Stimulated activated CD4-positive, alpha-beta T cell treated with anti-CD3 and anti-CD28 coated beads, Interleukin-1b, Interleukin-23, amount 100 ng/mL, for 24 hours (primary cell): ENCODE data around the gene SMCP.

ENCODE experiments used
- DNase-seq, 4 experiments: peaks; one replicate each; pipeline ENCODE4 v3.0.0-alpha.2; 2020; ENCODE audit warnings: low read depth in 4 of 4, low spot score in 1 of 4

SMCP gene, protein sequence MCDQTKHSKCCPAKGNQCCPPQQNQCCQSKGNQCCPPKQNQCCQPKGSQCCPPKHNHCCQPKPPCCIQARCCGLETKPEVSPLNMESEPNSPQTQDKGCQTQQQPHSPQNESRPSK

DNA sequence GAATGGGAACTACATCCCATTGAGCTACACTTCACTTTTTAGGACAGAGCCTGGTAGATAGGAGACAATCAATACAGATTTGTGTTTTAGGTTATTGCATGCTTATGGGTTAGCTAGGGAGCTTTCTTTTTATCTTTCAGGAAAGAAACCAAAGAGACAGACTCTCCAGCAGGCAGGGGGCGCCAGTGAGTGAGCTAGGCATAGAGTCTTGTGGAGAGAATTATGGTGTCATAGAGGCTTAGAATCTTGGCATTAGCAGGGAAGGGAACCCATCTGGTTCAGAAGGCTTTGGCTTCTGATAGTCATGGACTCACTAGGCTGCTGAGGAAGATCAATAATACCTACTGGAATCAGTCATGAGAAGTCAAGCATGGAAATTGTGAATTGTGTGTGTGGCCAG is at the start of gene SMCP:
Gene SMCP, plus strand, starts transcription at position 281 of the 400 bp plus-strand sequence. CDS start 6,101 bp downstream, outside the sequence.
- peak in 2 of 4 experiments; percentile 6 to 7 for DNase-seq

DNA sequence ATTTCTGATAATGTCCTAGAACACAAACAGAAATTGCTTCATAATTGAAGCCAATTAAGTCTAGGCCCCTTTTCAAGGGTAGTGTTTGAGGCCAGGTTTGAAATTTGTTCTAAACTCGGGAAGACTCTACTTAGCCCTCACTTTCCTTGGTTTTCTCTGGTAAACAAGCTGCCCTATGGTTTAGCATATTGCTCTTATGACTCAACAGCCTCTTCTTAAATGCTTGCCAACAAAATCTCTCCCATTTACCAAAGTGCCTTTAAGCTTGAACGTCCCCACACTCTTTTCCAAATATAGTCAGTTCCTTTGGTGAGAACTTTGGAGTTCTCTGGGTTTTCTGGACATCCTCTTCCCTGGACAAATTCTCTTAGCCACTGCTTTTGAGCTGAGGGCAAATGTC is 41.3 kb upstream of the SMCP start:
- no peak for DNase-seq

DNA sequence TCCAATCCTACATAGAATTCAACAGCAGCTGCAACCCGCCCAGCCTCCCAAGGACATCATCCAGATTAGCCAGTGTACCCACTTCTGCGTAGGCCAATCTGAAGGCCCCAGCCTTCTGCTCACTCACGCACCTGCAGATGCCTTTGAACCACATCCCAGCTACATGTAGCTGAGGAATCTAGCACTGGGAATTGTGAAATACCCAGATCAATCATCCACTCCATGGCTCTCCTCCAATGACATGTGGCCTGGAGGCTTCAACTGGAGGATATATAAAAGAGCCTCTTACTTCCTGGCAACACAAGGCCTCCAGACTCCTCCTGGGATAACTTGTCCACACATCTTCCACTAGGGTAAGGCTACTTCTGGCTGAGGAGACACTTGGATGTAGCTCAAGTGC is 35.6 kb upstream of the SMCP start, which contains the start of gene LCE6A:
Gene LCE6A, plus strand, starts transcription at position 301 of the 400 bp plus-strand sequence. CDS start 665 bp downstream, outside the sequence.
- DNase-seq, result no peak

DNA sequence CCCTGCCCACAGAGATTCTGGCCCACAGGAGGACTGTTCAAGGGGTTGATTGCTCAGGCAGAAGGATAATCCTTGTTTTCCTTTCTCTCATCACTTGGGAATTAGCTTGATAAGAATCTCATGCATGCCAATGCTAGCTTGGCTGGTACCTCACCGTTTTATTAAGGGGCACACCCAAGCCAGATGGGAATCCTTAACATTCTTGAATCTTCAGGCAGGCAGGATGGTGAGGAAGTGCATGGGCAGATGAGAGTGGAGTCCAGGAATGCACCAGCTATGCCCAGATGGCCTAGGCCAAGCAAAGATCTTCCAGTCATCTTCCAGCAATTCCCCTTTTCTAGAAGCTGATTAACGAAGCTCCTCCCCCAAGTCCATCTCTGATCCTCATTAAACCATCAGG is 22.5 kb upstream of the SMCP start:
- no peak for DNase-seq

DNA sequence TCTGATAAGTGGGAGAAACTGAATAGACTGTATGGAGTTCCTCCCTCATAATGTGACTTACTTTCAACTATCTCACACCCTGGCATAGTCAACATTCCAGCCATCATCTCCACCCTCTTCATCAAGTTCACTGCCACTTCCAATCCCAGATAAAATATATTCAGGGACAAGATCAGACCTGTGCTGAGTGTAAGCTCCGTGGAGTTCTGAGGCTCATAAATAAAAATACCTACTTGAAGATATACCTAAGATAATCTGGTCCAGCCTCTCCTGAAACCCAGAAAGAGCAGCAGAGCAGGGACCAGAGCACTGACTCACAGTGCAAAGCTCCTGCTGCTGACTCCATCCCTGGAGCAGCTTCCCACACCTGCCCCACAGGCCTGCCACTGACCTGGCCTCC is 20.1 kb upstream of the SMCP start:
- DNase-seq, result no peak

DNA sequence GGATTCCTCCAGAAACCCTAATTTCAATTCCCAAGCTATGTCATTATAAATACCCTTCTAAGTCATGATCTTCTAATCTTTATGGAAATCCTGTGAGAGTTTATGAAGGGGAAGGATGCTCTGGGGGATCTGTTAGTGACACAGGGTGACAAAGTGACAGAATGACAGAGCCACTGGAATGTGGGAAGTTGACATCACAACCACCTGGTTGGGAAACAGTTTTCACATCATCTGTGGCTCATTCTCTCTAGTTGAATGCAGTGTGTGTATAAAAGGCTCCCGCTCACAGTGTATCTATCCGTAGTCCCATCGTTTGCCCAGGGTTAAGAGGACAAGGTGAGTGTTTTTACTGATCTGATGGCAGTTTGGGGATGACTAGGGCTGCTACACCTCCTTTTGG is 18.4 kb upstream of the SMCP start, which contains the start of gene LCE7A:
Gene LCE7A, plus strand, starts transcription at position 301 of the 400 bp plus-strand sequence. CDS start 702 bp downstream, outside the sequence.
- DNase-seq, result no peak

DNA sequence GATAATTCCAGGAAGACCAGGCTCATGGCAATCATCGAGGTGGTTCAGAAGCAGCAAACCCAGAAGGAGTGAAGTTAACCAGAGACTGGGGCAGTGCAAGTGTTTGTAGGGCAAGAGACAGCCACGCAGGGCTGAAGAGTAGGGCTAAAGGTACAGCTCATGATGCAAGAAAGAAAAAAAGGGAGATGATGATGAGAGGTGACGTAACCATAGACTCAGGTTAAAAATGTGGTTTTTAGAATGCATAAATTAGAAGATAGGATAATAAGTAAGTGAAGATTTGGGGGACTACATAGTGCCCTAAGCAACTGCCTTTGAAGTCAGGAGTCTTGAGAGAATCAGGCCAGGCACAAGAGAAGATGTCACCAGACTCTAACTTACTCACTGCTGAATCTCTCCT is 18.0 kb upstream of the SMCP start:
- no peak for DNase-seq

DNA sequence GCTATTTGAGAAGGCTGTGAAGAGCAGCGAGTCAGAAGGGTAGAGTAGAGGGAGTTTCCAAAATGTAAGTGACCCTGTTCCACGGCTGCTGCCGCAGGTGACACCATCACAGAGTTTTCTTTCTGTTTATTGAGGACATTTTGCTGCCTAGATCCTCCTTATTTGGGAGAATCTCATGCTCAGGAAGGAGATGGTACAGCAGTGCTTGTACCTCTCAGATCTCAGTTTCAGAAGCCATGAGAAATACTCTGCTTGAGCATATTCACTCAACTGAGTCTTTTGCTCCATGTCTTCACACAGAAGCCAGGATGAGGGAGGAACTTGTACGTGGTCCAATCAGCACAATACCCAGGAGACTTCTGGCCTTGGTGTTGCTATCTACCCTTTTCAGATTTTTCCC is 16.7 kb upstream of the SMCP start:
- no peak for DNase-seq

DNA sequence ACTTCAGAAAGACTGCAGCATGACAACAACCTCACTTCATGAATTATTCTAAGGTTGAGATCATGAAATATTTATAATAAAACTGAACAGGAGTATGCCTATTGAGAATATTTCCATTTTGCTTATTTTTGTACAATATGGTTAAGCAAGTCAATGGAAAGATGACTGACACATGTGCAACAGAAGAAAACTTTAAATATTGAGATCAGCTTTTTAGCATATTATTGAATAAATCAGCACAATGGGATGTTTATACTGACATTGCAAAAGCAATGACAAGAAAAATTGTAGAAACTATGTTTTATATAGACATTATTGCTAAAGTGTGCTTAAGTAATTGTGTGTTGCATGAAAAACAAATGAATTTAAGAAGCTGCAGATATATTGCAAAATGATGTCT is 13.7 kb upstream of the SMCP start:
- no peak for DNase-seq

DNA sequence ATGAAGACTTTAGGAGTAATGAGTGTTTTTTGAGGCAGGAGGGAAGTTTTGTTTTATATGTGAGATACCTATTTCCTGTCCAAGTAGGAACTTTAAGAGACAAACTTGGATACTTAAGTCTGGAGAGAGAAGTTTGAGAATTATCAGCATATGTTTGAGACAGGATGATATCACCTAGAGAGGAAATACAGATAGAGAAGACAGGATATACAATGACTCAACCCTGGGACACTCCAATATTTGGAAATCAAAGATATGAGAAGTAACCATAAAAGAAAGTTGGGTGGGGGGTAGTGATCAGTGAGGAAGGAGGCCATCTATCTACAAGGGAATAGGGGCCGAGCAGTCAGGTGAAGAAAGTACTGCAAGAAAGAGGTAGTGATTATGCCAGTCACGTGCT is 11.8 kb upstream of the SMCP start:
- DNase-seq, result no peak

DNA sequence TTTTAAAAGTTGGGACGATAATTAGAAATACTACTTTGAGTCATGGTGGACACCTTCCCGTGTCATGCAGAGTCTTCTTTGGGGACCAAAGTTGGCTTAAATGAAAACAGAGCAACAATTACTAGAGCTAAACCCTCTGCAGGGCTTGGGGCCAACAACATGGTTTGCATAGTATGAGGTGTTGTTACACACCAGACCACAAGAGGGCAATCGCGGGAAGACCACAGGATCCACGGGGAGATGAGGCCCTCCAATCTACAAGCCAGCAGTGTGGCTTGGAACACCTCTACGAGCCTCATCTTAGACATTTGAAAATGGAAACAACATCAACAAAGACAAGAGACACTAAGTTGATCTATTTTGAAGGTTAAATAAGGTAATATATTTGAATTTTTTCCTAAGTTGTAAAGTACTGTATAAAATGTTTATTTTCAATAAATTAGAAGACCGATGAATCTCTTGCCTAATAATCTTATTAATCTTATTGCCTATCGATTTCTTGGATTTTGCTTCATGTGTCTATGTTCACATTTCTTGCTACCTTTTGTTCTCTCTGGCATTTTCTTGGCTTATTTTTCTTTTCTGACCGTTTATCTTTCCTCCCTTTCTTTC is 8.2 kb upstream of the SMCP start:
- peak; percentile 19 to 47 (median 39) for DNase-seq

DNA sequence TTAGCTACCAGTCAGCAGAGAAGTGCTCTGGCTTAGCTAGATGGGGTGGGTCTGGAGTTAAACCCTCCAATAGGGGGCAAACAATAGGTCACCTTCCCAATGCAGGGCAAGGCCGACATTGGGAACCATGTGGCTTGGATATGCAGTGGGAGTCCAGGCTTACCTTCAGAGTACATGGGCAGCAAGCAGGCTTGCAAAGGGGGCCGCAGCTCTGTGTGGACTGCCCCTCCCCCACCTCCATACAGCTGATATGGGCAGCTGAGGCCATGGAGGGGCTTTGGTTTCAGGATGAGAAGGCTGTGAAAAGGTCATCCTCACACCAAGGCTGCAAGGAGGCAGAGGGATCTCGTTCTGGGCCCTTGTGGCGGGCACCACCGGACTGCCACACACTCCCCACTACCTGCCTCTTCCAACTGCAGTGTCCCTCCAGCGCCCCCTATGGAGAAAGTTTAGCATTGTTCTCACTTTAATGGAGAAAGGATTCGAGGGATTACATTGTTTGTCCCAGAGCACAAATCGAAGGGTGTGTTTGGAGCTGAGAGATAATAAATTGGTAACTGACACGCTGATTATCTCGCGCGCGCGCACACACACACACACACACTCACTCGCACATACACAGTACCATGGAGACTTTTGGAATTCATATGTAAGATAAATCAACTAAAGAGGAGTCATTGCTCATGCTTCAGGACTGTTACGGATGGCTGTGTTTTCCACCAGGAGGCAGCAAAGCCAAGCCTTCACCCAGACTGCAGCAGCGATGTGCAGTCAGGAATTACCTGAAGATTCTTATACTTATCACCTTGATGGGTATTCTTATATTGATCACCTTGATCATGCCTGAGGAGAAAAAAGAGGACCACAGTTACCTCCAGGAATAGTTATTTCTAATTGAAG is 7.0 kb upstream of the SMCP start:
- DNase-seq, result no peak

DNA sequence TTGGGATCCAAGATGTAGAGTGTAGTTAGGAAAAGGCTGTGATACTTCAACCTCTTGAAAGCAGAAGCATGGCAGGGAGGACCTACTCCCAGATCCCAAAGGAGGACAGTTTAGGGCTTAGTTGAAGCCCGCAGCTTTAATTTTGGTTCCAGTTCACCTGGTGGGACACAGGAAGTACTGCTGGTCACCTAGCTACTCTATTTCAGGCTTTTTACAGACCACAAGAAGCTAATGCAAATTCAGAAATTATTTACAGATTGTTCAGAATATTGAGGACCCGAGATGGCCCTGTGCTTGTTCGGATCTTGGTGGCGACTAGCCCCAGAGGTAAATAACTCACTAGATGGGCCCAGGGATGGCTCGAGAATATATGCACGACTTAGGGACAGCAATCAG is 6.4 kb upstream of the SMCP start:
- DNase-seq, result no peak

DNA sequence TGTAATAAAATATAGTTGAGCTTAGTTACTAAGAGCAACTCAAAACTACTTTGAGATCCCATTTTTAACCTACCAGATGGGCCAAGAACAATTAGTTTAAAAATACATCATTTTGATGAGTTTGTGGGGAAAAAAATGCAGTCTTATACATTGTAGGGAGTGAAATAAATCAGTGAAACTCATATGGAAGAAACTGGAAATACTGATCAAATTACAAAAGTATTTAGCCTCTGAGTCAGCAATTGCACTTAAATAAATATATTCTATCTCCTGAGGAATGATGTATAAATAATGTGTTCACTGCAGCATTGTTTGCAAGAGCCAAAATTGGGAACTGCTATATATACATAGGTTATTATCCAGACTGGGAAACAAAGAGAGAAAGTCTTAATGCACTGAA is 4.6 kb upstream of the SMCP start:
- DNase-seq, result no peak

DNA sequence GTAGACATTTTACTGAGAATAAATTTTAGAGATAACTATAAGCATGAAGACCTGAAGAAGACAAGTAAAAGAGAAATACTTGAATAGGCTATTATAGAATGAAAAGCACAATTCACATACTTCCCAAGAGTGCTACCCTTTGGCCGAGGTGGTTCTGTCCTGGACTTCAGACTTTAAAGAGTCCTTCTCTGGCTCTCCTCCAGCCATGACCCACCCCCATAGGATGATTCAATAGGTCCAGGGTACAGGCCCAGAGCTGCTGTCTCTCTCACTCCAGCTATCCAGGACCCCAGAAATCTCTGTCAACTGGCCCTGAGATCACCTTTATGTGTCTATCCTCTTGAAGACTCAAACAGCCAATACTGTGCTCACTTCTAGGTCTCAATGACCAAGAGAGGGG is 1.3 kb upstream of the SMCP start:
- DNase-seq, result no peak

DNA sequence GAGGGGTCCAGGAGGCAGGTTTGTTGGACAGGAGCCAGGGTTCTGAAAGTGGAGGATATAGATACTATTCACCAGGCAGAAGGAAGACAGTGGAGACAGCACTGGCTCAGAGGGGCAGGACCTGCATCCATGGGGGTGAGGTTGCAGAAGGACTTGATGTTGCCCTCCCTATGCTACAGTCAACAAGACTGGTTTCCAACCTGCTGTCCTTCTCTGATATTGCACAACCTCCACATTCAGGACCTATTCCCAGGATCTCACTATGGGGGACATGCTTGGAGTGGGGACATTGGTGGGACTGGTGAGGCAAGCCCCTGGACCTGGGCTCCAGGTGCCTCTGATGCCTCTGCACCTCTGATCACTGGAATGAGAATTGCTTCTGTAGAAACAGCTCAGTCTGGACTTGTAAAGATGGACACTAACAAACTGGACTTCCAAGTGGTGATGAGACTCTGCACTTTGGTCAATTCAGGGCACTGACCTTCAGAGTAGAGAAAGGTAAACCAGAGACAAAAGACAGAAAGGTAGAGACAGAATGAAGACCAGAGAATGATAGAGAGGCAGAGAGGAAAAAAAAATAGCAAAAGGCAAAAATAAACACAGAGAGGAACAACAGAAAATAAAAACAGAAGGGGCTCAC is 1.6 kb downstream of the SMCP start:
- DNase-seq, result no peak

DNA sequence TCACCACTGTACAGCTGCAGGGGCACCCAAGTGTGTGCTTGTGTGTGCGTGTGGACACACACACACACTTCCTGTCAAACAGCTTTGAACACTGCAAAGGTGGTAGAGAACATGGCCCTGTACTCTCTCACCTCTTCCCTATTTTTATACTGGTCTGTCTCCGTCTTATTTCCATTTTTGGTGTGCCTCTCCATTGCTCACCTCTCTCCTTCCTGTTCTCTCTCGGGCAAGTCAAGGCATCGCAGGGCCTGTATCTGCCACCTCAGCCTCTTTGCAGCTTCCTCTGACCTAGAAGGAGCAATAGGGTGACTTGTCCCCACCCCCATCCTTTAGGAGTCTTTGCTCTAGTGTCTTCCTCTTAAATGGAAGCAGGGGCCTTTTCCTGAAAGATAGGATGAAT is 2.2 kb downstream of the SMCP start:
- DNase-seq, result no peak

DNA sequence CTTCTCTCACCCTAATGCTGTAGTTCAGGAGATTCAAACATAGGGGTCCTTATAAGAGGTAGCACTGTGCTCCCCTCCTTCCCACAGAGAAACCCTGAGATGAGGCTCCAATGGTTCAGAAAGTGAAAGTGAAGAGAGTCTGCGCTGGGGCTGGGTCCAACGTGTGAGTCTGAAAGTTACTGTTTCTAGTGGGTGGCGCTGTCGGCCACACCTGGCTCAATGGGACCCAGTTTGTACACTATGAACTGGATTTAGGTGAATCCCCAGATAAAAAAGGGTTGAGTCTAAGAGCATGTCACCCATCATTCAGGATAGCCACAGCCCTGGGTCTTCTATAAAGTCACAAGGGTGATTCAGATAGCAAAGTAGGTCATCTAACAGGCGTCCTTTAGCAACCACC is 2.8 kb downstream of the SMCP start:
- DNase-seq, result no peak

DNA sequence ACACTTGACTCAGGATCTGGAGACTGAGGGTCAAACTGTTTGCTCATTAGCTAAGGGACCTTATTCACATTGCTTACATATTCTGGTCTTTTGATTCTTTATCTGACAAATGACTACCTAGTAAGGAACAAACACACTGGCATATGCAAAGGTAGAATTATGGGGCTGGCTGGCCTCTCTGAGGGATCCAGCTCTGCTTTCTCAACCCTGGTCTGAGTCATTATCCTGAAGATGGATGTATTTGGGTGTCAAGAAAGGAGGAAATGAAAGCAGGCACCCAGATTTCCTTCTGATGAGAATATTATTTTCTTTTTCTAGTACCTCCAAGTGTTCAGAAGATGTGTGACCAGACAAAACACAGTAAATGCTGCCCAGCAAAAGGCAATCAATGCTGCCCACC is 6.0 kb downstream of the SMCP start:
- no peak for DNase-seq

DNA sequence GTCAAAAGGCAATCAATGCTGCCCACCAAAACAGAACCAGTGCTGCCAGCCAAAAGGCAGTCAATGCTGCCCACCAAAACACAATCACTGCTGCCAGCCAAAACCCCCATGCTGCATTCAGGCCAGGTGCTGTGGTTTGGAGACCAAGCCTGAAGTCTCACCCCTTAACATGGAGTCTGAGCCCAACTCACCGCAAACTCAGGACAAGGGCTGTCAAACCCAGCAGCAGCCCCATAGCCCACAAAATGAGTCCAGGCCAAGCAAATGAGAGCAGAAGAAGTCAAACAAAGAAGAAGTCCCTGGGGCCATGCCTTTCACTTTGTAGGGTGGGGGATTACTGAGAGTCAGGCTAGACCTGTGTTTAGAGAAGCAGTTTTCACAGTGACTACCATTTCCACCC is 6.4 kb downstream of the SMCP start:
- no peak for DNase-seq

DNA sequence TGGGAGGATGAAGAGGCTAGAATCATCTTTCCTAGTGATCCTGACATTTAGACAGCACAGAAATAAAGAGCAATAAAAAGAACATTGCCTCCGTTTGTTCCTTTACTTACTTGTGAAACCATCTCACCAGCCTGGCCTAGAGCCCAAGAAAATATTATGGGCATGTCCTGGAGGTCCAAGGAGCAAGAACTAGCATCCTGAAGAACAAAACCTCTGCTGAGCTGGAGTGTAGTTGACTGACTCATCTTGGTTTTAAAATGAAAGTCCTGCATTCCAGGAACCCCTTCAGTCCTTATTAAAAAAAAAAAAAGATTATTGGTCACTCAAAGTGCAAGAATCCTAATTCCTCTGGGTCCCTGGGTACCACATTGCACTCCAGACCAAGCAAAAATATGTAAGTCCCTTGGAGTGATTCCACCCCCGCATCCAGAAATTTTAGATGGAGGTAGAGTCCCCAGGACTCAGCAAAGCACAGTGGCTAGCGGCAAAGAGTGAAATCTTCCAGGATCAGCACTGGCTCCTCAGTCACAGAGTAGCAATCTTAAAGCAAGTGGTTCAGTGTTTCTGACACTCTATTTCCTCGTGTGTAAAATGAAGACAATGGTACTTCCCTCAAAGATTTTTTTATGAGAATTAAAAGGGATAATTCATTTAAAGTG is 7.0 kb downstream of the SMCP start:
- no peak for DNase-seq
